Mesenchymal stem cell (in vitro differentiated cells and primary cell): ENCODE results near the gene SAV1. TPM values are rescaled to one million over a fixed set of nuclear protein-coding genes. Genes with fewer than 3 reads are reported as not detected.

Experiments used
- DNase-seq: peaks from one replicate; pipeline ENCODE4 v3.0.0-alpha.2; 2013
- H2AFZ ChIP-seq: one replicate; pipeline ENCODE4 v1.6.1; 2013; ENCODE audit warnings: low read depth, mild to moderate bottlenecking, control low read depth, inconsistent platforms, low read length, moderate library complexity
- H2AK5ac ChIP-seq: 2 replicates; pipeline ENCODE4 v1.6.1; 2013; ENCODE audit warnings: low read length, moderate library complexity, mild to moderate bottlenecking, inconsistent platforms; ENCODE audit not compliant: severe bottlenecking
- H2BK120ac ChIP-seq: one replicate; pipeline ENCODE4 v1.6.1; 2013; ENCODE audit warnings: low read depth, mild to moderate bottlenecking, inconsistent platforms, low read length, moderate library complexity
- H2BK12ac ChIP-seq, 2 experiments: one replicate each; pipeline ENCODE4 v1.6.1; 2013; ENCODE audit warnings: inconsistent platforms in 2 of 2, low read length in 2 of 2, mild to moderate bottlenecking in 2 of 2, moderate library complexity in 2 of 2, control low read depth in 1 of 2
- H2BK15ac ChIP-seq: one replicate; pipeline ENCODE4 v1.6.1; 2013; ENCODE audit warnings: mild to moderate bottlenecking, low read depth, inconsistent platforms; ENCODE audit not compliant: poor library complexity, severe bottlenecking
- H2BK5ac ChIP-seq: 2 replicates; pipeline ENCODE4 v1.6.1; 2013; ENCODE audit warnings: low read depth, mild to moderate bottlenecking, low read length, control low read depth, inconsistent platforms; ENCODE audit not compliant: poor library complexity, severe bottlenecking
- H3K14ac ChIP-seq, 2 experiments: one replicate each; pipeline ENCODE4 v1.6.1; 2013; ENCODE audit warnings: inconsistent platforms in 2 of 2, low read length in 2 of 2, control low read depth in 1 of 2, mild to moderate bottlenecking in 1 of 2, moderate library complexity in 1 of 2
- H3K18ac ChIP-seq, 2 experiments: one replicate each; pipeline ENCODE4 v1.6.1; 2013; ENCODE audit warnings: inconsistent platforms in 2 of 2, low read length in 2 of 2, control low read depth in 1 of 2, low read depth in 1 of 2, mild to moderate bottlenecking in 1 of 2
- H3K23ac ChIP-seq, 2 experiments: one replicate each; pipeline ENCODE4 v1.6.1; 2013; ENCODE audit warnings: inconsistent platforms in 2 of 2, low read length in 2 of 2, mild to moderate bottlenecking in 2 of 2, moderate library complexity in 2 of 2, control low read depth in 1 of 2
- H3K27ac ChIP-seq: 2 replicates; pipeline ENCODE4 v1.5.1; 2013; ENCODE audit warnings: mild to moderate bottlenecking, moderate library complexity, low read length, control low read depth, inconsistent platforms; ENCODE audit not compliant: poor library complexity, severe bottlenecking
- H3K27me3 ChIP-seq, 2 experiments: 2 replicates each; pipeline versions ENCODE4 v1.6.1 to v1.7.0; 2013; ENCODE audit warnings: low read length in 2 of 2, mild to moderate bottlenecking in 2 of 2, moderate library complexity in 2 of 2, control low read depth in 1 of 2, inconsistent platforms in 1 of 2; ENCODE audit not compliant: control insufficient read depth in 1 of 2, insufficient read depth in 1 of 2
- H3K36me3 ChIP-seq, 2 experiments: 2 replicates each; pipeline versions ENCODE4 v1.6.1 to v1.7.0; 2013; ENCODE audit warnings: low read length in 2 of 2, control low read depth in 1 of 2, inconsistent platforms in 1 of 2, low read depth in 1 of 2, mild to moderate bottlenecking in 1 of 2; ENCODE audit not compliant: insufficient read depth in 2 of 2, control insufficient read depth in 1 of 2
- H3K4ac ChIP-seq, 2 experiments: one replicate each; pipeline ENCODE4 v1.6.1; 2013; ENCODE audit warnings: inconsistent platforms in 2 of 2, low read length in 2 of 2, mild to moderate bottlenecking in 2 of 2, moderate library complexity in 2 of 2, control low read depth in 1 of 2, low read depth in 1 of 2
- H3K4me1 ChIP-seq: 2 replicates; pipeline ENCODE4 v1.6.1; 2013; ENCODE audit warnings: low read depth, low read length, control low read depth; ENCODE audit not compliant: control insufficient read depth, insufficient read depth
- H3K4me2 ChIP-seq: 2 replicates; pipeline ENCODE4 v1.6.1; 2013; ENCODE audit warnings: low read length, mild to moderate bottlenecking, inconsistent platforms; ENCODE audit not compliant: poor library complexity, severe bottlenecking
- H3K4me3 ChIP-seq, 2 experiments: 2 replicates each; pipeline versions ENCODE4 v1.5.1 to v1.7.0; 2013; ENCODE audit warnings: low read length in 2 of 2, mild to moderate bottlenecking in 2 of 2, control low read depth in 1 of 2, low read depth in 1 of 2; ENCODE audit not compliant: insufficient read depth in 1 of 2
- H3K79me1 ChIP-seq: replicated peaks from 2 replicates; pipeline ENCODE4 v1.6.1; 2013; ENCODE audit warnings: mild to moderate bottlenecking, control low read depth, low read length, inconsistent platforms; ENCODE audit not compliant: poor library complexity, severe bottlenecking
- H3K9ac ChIP-seq: 2 replicates; pipeline ENCODE4 v1.7.0; 2013; ENCODE audit warnings: mild to moderate bottlenecking, low read length, moderate library complexity
- H3K9me3 ChIP-seq: 2 replicates; pipeline ENCODE4 v1.7.0; 2013; ENCODE audit warnings: mild to moderate bottlenecking, low read length; ENCODE audit not compliant: control insufficient read depth
- H4K8ac ChIP-seq: one replicate; pipeline ENCODE4 v1.6.1; 2013; ENCODE audit warnings: inconsistent platforms, mild to moderate bottlenecking, low read length, moderate library complexity
- H4K91ac ChIP-seq: one replicate; pipeline ENCODE4 v1.6.1; 2013; ENCODE audit warnings: mild to moderate bottlenecking, low read length, inconsistent platforms
- WGBS: methylation state at CpG from one replicate; pipeline ENCODE4 v1.1.7; 2013; ENCODE audit warnings: mixed read lengths; 5-methylcytosine and 5-hydroxymethylcytosine counted together
- polyA plus RNA-seq, 2 experiments: library from polyadenylated mRNA; stranded (reverse); fragments of 200-250 nt; gene quantifications; one replicate each; pipeline ENCODE4 v1.2.3, GENCODE V29; 2013

The SAV1 gene
- 22.8 TPM for polyA plus RNA-seq (2013, experiment 1 of 2)
- 23.0 TPM for polyA plus RNA-seq (2013, experiment 2 of 2)

- Histone ChIP-seq H4K8ac (peak within 1 kb of the TSS; percentile 97), H3K4ac (peak within 1 kb of the TSS; percentile 89 to 95), H2BK15ac (peak within 1 kb of the TSS; percentile 94), H2BK5ac (peak within 1 kb of the TSS; percentile 93), H3K27ac (peak within 1 kb of the TSS; percentile 90), H4K91ac (peak within 1 kb of the TSS; percentile 87), H3K4me2 (peak within 1 kb of the TSS; percentile 76), H3K14ac (peak within 1 kb of the TSS in 1 of 2 experiments; percentile 85), H3K36me3 (peaks cover 0 to 12% of the 10 kb centered on the region in 2 experiments), H3K4me1 (peaks cover 6% of the 10 kb centered on the region), H3K79me1 (no peaks in the 10 kb centered on the region), H3K4me3 (peak within 1 kb of the TSS; percentile 80 to 85), H2BK120ac (peak within 1 kb of the TSS; percentile 82), H2AFZ (peak within 1 kb of the TSS; percentile 91), H2BK12ac (peak within 1 kb of the TSS in 1 of 2 experiments; percentile 98), H2AK5ac (peak within 1 kb of the TSS; percentile 66), H3K9ac (peak within 1 kb of the TSS; percentile 96), H3K23ac (peak within 1 kb of the TSS; percentile 40 to 96), H3K18ac (peak within 1 kb of the TSS; percentile 96 to 98), H3K27me3 (no peaks in the 10 kb centered on the region), H3K9me3 (no peaks in the 10 kb centered on the region)
- WGBS, result under 1% methylated on average over 73 of the region's 92 CpGs
- peak; percentile 86 for DNase-seq
Measured at GRCh38 chr14:50667996-50668825, at the start of gene SAV1. Gene SAV1 (minus strand): TSS chr14:50668306. CDS start chr14:50667967, 339 bp downstream.

- Histone ChIP-seq H3K4ac (no peak overlapping the region), H3K23ac (no peak overlapping the region), H2BK15ac (no peak overlapping the region), H2BK120ac (no peak overlapping the region), H3K79me1 (no peaks in the 10 kb centered on the region), H3K18ac (no peak overlapping the region), H3K4me1 (no peaks in the 10 kb centered on the region), H3K4me2 (no peak overlapping the region), H4K8ac (no peak overlapping the region), H2BK12ac (no peak overlapping the region), H3K27me3 (no peaks in the 10 kb centered on the region), H2AK5ac (no peak overlapping the region), H3K27ac (no peak overlapping the region), H2BK5ac (no peak overlapping the region), H3K14ac (no peak overlapping the region), H3K36me3 (peaks cover 0 to 24% of the 10 kb centered on the region in 2 experiments), H3K9ac (no peak overlapping the region), H2AFZ (no peak overlapping the region), H3K4me3 (no peak overlapping the region), H4K91ac (no peak overlapping the region), H3K9me3 (no peaks in the 10 kb centered on the region)
- no peak for DNase-seq
- WGBS, result 89% methylated on average over 5 of the region's 7 CpGs
Measured at GRCh38 chr14:50717811-50718210, 49.7 kb upstream of the SAV1 start.

GRCh38 chr14:50714450-50715073, 46.5 kb upstream of the SAV1 start:
- peak; percentile 33 for DNase-seq
- no peaks in the 10 kb centered on the region for H3K4me1 ChIP-seq
- no peak overlapping the region for H3K9ac ChIP-seq
- no peak overlapping the region for H3K4ac ChIP-seq
- H4K8ac ChIP-seq, result no peak overlapping the region
- no peaks in the 10 kb centered on the region for H3K9me3 ChIP-seq
- no peak overlapping the region for H2BK5ac ChIP-seq
- H2BK15ac ChIP-seq, result no peak overlapping the region
- no peak overlapping the region for H2BK120ac ChIP-seq
- no peak overlapping the region for H2AFZ ChIP-seq
- peaks cover 0 to 6% of the 10 kb centered on the region in 2 experiments for H3K36me3 ChIP-seq
- no peak overlapping the region for H3K14ac ChIP-seq
- H3K4me2 ChIP-seq, result no peak overlapping the region
- H3K23ac ChIP-seq, result no peak overlapping the region
- H4K91ac ChIP-seq, result no peak overlapping the region
- H3K4me3 ChIP-seq, result no peak overlapping the region
- H3K18ac ChIP-seq, result no peak overlapping the region
- no peak overlapping the region for H3K27ac ChIP-seq
- H2BK12ac ChIP-seq, result no peak overlapping the region
- WGBS, result 84% methylated on average over 1 of the region's 2 CpGs
- H2AK5ac ChIP-seq, result no peak overlapping the region
- H3K27me3 ChIP-seq, result no peaks in the 10 kb centered on the region
- no peaks in the 10 kb centered on the region for H3K79me1 ChIP-seq

GRCh38 chr14:50711043-50711442, 42.9 kb upstream of the SAV1 start:
- Histone ChIP-seq H2AK5ac (no peak overlapping the region), H3K4me3 (no peak overlapping the region), H3K27ac (no peak overlapping the region), H2BK15ac (no peak overlapping the region), H4K91ac (no peak overlapping the region), H3K9me3 (no peaks in the 10 kb centered on the region), H3K23ac (no peak overlapping the region), H3K36me3 (no peaks in the 10 kb centered on the region), H3K9ac (no peak overlapping the region), H3K27me3 (no peaks in the 10 kb centered on the region), H3K79me1 (no peaks in the 10 kb centered on the region), H2BK120ac (no peak overlapping the region), H3K18ac (no peak overlapping the region), H3K14ac (no peak overlapping the region), H3K4me2 (no peak overlapping the region), H3K4ac (no peak overlapping the region), H2BK5ac (no peak overlapping the region), H4K8ac (no peak overlapping the region), H3K4me1 (no peaks in the 10 kb centered on the region), H2BK12ac (no peak overlapping the region), H2AFZ (no peak overlapping the region)
- 100% methylated on average over 1 of the region's 3 CpGs for WGBS
- DNase-seq, result no peak
